ENCODE results near the gene RABEPK. TPM values are rescaled to one million over a fixed set of nuclear protein-coding genes. Genes with fewer than 3 reads are reported as not detected.
"Not testable (repeated sequence)": the region's sequence is repeated elsewhere in the genome, so short reads cannot be mapped to it uniquely, and the experiment has no call there.

Gene RABEPK
- total RNA-seq, 1 experiment from 2014 or later = 21.8 TPM

DNA sequence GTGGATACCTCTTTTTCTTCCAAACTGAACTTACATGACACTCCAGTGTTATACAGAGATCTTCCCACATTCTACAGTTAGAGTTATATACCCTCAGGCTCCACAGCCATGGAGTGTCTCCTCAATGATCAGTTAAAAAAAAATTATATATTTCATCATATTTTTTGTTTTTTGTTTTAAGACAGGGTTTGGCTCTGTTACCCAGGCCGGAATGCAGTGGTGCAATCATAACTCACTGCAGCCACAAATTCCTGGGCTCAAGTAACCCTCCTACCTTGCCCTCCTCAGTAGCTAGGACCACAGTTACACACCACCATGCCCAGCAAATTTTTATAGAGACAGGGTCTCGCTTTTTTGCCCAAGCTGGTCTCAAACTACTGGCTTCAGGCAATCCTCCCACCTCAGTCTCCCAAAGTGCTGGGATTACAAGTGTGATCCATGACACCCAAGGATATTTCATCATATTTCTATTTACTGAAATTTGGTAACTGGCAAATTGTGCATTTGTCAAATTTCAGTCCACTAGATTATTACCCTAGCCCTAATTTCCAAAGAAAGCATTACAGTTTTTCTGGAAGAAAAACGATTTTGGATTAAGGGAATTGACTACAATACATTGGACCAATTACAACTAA is 38.9 kb upstream of the RABEPK start:
- Histone ChIP-seq H2AFZ (ENCODE audit: low read length) (no peak overlapping the region), H2BK120ac (ENCODE audit: low read depth, low read length, poor library complexity, severe bottlenecking) (no peak overlapping the region), H2BK5ac (ENCODE audit: insufficient read length, low read length) (no peak overlapping the region), H3K9ac (ENCODE audit: extremely low read depth, insufficient read length, low read length) (no peak overlapping the region), H3K4ac (ENCODE audit: low read depth, low read length) (no peak overlapping the region), H2BK12ac (ENCODE audit: insufficient read length, low read depth, low read length) (no peak overlapping the region), H3K4me2 (ENCODE audit: insufficient read depth, insufficient read length, low read length) (no peak overlapping the region), H3K23ac (ENCODE audit: insufficient read length, low read depth, low read length) (no peak overlapping the region), H4K20me1 (ENCODE audit: control insufficient read depth, insufficient read depth, insufficient read length) (no peaks in the 10 kb centered on the region), H2BK15ac (ENCODE audit: low read depth, low read length) (no peak overlapping the region), H3K14ac (ENCODE audit: insufficient read depth, low read length) (no peak overlapping the region), H2AK5ac (ENCODE audit: insufficient read length, low read length) (no peak overlapping the region), H3K56ac (ENCODE audit: insufficient read length, low read depth, low read length) (no peak overlapping the region), H4K8ac (replicated peaks; ENCODE audit: insufficient read length, low read depth, low read length) (no peak overlapping the region), H3K18ac (ENCODE audit: insufficient read length, low read depth, low read length) (no peak overlapping the region), H3K79me1 (ENCODE audit: insufficient read depth, low read depth, low read length, poor library complexity, severe bottlenecking) (no peaks in the 10 kb centered on the region), H3T11ph (ENCODE audit: low read length) (no peak overlapping the region), H3K23me2 (ENCODE audit: insufficient read length, low read depth, low read length, poor library complexity, severe bottlenecking) (no peaks in the 10 kb centered on the region), H3K79me2 (ENCODE audit: insufficient read depth, low read length) (no peaks in the 10 kb centered on the region), H3K4me1 (ENCODE audit: insufficient read depth, low read length) (no peaks in the 10 kb centered on the region), H2BK20ac (ENCODE audit: low read depth, low read length, poor library complexity, severe bottlenecking) (no peak overlapping the region), H3K27ac (ENCODE audit: insufficient read length, low read depth, low read length) (no peak overlapping the region), H3K9me3 (ENCODE audit: control insufficient read depth, low read depth, low read length) (no peaks in the 10 kb centered on the region), H4K5ac (ENCODE audit: insufficient read length, low read depth, low read length) (no peak overlapping the region), H4K91ac (ENCODE audit: insufficient read length, low read depth, low read length) (no peak overlapping the region), H3K27me3 (ENCODE audit: insufficient read depth, low read length) (no peaks in the 10 kb centered on the region)
- DNase-seq = no peak
- no peaks in the 10 kb centered on the region for H3K9me3 Mint-ChIP-seq
- H3K36me3 Mint-ChIP-seq (ENCODE audit: insufficient read depth in 1 of 3, low read depth in 3 of 3) = peaks cover 2 to 18% (median 10%) of the 10 kb centered on the region in 3 experiments; a peak in 5 of 7 replicates
- no peaks in the 10 kb centered on the region for H3K4me1 Mint-ChIP-seq
- TF ChIP-seq, protein P1, sequence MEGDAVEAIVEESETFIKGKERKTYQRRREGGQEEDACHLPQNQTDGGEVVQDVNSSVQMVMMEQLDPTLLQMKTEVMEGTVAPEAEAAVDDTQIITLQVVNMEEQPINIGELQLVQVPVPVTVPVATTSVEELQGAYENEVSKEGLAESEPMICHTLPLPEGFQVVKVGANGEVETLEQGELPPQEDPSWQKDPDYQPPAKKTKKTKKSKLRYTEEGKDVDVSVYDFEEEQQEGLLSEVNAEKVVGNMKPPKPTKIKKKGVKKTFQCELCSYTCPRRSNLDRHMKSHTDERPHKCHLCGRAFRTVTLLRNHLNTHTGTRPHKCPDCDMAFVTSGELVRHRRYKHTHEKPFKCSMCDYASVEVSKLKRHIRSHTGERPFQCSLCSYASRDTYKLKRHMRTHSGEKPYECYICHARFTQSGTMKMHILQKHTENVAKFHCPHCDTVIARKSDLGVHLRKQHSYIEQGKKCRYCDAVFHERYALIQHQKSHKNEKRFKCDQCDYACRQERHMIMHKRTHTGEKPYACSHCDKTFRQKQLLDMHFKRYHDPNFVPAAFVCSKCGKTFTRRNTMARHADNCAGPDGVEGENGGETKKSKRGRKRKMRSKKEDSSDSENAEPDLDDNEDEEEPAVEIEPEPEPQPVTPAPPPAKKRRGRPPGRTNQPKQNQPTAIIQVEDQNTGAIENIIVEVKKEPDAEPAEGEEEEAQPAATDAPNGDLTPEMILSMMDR (conservative IDR thresholded peaks at IDR 0.05) = no peak
- H3K27ac Mint-ChIP-seq = peak overlapping the region in 2 of 3 experiments; percentile 32 to 53; a peak in 1 of 7 replicates
- no peaks in the 10 kb centered on the region for H3K27me3 Mint-ChIP-seq (ENCODE audit: low read depth)
- no CpG with 5 or more reads among the region's 3 CpGs for WGBS (ENCODE audit: extremely low coverage, insufficient read length, low lambda C conversion rate)
- no peak overlapping the region for H3K4me3 Mint-ChIP-seq

GRCh38 chr9:125162891-125163290 is 37.5 kb upstream of the RABEPK start:
- H4K8ac ChIP-seq (replicated peaks; ENCODE audit: insufficient read length, low read depth, low read length); H3K4me3 Mint-ChIP-seq; H2BK20ac ChIP-seq (ENCODE audit: low read depth, low read length, poor library complexity, severe bottlenecking); H3T11ph ChIP-seq (ENCODE audit: low read length); H2BK5ac ChIP-seq (ENCODE audit: insufficient read length, low read length); H3K4me2 ChIP-seq (ENCODE audit: insufficient read depth, insufficient read length, low read length); H2BK15ac ChIP-seq (ENCODE audit: low read depth, low read length); H3K23ac ChIP-seq (ENCODE audit: insufficient read length, low read depth, low read length); H3K27ac Mint-ChIP-seq; H3K27me3 ChIP-seq (ENCODE audit: insufficient read depth, low read length); H2BK120ac ChIP-seq (ENCODE audit: low read depth, low read length, poor library complexity, severe bottlenecking); H3K79me2 ChIP-seq (ENCODE audit: insufficient read depth, low read length); H3K27ac ChIP-seq (ENCODE audit: insufficient read length, low read depth, low read length); H2AFZ ChIP-seq (ENCODE audit: low read length); H3K14ac ChIP-seq (ENCODE audit: insufficient read depth, low read length); H4K91ac ChIP-seq (ENCODE audit: insufficient read length, low read depth, low read length); H3K9me3 Mint-ChIP-seq; H3K4ac ChIP-seq (ENCODE audit: low read depth, low read length); H3K4me1 ChIP-seq (ENCODE audit: insufficient read depth, low read length); H3K23me2 ChIP-seq (ENCODE audit: insufficient read length, low read depth, low read length, poor library complexity, severe bottlenecking); H4K20me1 ChIP-seq (ENCODE audit: control insufficient read depth, insufficient read depth, insufficient read length); H2AK5ac ChIP-seq (ENCODE audit: insufficient read length, low read length); H3K9me3 ChIP-seq (ENCODE audit: control insufficient read depth, low read depth, low read length); H3K4me1 Mint-ChIP-seq; H2BK12ac ChIP-seq (ENCODE audit: insufficient read length, low read depth, low read length); H3K18ac ChIP-seq (ENCODE audit: insufficient read length, low read depth, low read length); H3K79me1 ChIP-seq (ENCODE audit: insufficient read depth, low read depth, low read length, poor library complexity, severe bottlenecking); H3K9ac ChIP-seq (ENCODE audit: extremely low read depth, insufficient read length, low read length); H3K56ac ChIP-seq (ENCODE audit: insufficient read length, low read depth, low read length); DNase-seq; H4K5ac ChIP-seq (ENCODE audit: insufficient read length, low read depth, low read length); H3K27me3 Mint-ChIP-seq (ENCODE audit: low read depth): not testable (repeated sequence)
- no CpG with 5 or more reads among the region's 6 CpGs for WGBS (ENCODE audit: extremely low coverage, insufficient read length, low lambda C conversion rate)
- peaks cover 3 to 11% (median 7%) of the 10 kb centered on the region in 3 experiments; a peak in 6 of 7 replicates for H3K36me3 Mint-ChIP-seq (ENCODE audit: insufficient read depth in 1 of 3, low read depth in 3 of 3)

Data from H9 (cell line).